Bronchial epithelial cell (primary cell): ENCODE results near the gene AMZ1. TPM values are rescaled to one million over a fixed set of nuclear protein-coding genes. Genes with fewer than 3 reads are reported as not detected.
"Not testable (repeated sequence)": the region's sequence is repeated elsewhere in the genome, so short reads cannot be mapped to it uniquely, and the experiment has no call there.

Experiments used
- DNase-seq: peaks from one replicate; pipeline ENCODE4 v3.0.0-alpha.2; 2010; ENCODE audit warnings: low read depth
- FAIRE-seq: peaks from 2 replicates; lab custom pipeline; 2011; peaks lifted over from hg19 to GRCh38; lab: Jason Lieb, UNC
- H3K27me3 ChIP-seq: 2 replicates; pipeline ENCODE4 v1.5.1; 2011; ENCODE audit warnings: low read length; ENCODE audit not compliant: control insufficient read depth, insufficient read depth
- H3K36me3 ChIP-seq: 2 replicates; pipeline ENCODE4 v1.5.1; 2011; ENCODE audit warnings: low read length; ENCODE audit not compliant: control insufficient read depth, insufficient read depth
- H3K4me3 ChIP-seq: 2 replicates; pipeline ENCODE4 v1.5.1; 2011; ENCODE audit warnings: mild to moderate bottlenecking, low read depth, low read length, control low read depth
- CTCF ChIP-seq: IDR thresholded peaks from 2 replicates; pipeline ENCODE4 v1.5.1; 2011; ENCODE audit warnings: mild to moderate bottlenecking, moderate library complexity, low read length, control low read depth, inconsistent platforms; ENCODE audit not compliant: insufficient read depth, severe bottlenecking
- total RNA-seq: library from RNA; depleted of rRNA; stranded (reverse); fragments of >200 nt; gene quantifications from 2 replicates; pipeline ENCODE4 v1.2.1, GENCODE V29; 2014

Gene AMZ1
- total RNA-seq, 1 donor from 2014 or later = not detected

GRCh38 chr7:2721842-2722241 is 33.8 kb downstream of the AMZ1 start:
- Histone ChIP-seq H3K4me3 (no peak overlapping the region), H3K36me3 (peaks cover 4% of the 10 kb centered on the region), H3K27me3 (no peaks in the 10 kb centered on the region)
- no peak for DNase-seq
- no peak for FAIRE-seq
- TF ChIP-seq CTCF = no peak

GRCh38 chr7:2722591-2722990 is 34.6 kb downstream of the AMZ1 start:
- DNase-seq = no peak
- Histone ChIP-seq H3K4me3 (no peak overlapping the region), H3K27me3 (no peaks in the 10 kb centered on the region), H3K36me3 (peaks cover 4% of the 10 kb centered on the region)
- FAIRE-seq = no peak
- TF ChIP-seq CTCF = no peak

- no peak for TF ChIP-seq CTCF
- Histone ChIP-seq H3K36me3 (peaks cover 4% of the 10 kb centered on the region), H3K27me3 (no peaks in the 10 kb centered on the region), H3K4me3 (no peak overlapping the region)
- FAIRE-seq (no peak), DNase-seq (no peak)
Observed at GRCh38 chr7:2723138-2723850, 35.3 kb downstream of the AMZ1 start.

DNA sequence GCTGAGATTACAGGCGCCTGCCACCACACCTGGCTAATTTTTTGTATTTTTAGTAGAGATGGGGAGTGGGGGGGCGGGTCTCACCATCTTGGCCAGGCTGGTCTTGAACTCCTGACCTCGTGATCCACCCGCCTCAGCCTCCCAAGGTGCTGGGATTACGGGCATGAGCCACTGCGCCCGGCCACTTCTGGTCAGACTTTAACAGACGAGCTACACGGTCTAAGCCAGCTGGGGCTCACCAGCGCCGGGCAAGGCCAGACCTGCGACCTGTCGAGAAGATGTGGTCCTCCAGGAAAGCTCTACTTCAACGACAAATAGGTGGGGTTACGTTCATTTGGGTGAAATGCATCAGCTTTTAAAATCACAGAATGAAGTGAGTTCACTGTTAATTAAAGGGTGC is 36.0 kb downstream of the AMZ1 start:
- not testable (repeated sequence) for H3K27me3 ChIP-seq, H3K36me3 ChIP-seq, H3K4me3 ChIP-seq, FAIRE-seq, DNase-seq

GRCh38 chr7:2724453-2725177 is 36.6 kb downstream of the AMZ1 start:
- Histone ChIP-seq H3K27me3 (no peaks in the 10 kb centered on the region), H3K36me3 (peaks cover 5% of the 10 kb centered on the region), H3K4me3 (no peak overlapping the region)
- DNase-seq = no peak
- no peak for FAIRE-seq
- no peak for TF ChIP-seq CTCF
